Ovary (tissue), 3 donors: ENCODE measurements around the gene UPB1.

ENCODE experiments used
- CTCF ChIP-seq, 3 donors: fragments of 450-650 bp in 2 of 3; fragments of 200-600 bp in 1 of 3; IDR thresholded peaks; one replicate each; pipeline versions ENCODE4 v1.5.1 to v1.8.0; 2016 to 2022; ENCODE audit warnings: antibody characterized with exemption in 3 of 3, mild to moderate bottlenecking in 1 of 3
- EP300 ChIP-seq: sonication (generic); formaldehyde crosslinking; IDR thresholded peaks from one replicate; pipeline ENCODE4 v1.6.1; 2017; ENCODE audit warnings: antibody characterized with exemption
- POLR2A ChIP-seq: fragments of 450-650 bp; IDR thresholded peaks from one replicate; pipeline ENCODE4 v1.6.1; 2017; ENCODE audit warnings: antibody characterized with exemption, mild to moderate bottlenecking, moderate library complexity
- donor health status: DM: no; HTN: no; CAD: no.

- TF ChIP-seq CTCF (IDR thresholded peaks at IDR 0.05), result no peak
- TF ChIP-seq EP300, result no peak
- no peak for TF ChIP-seq POLR2A
Measured at GRCh38 chr22:24503843-24504338, 8.8 kb downstream of the UPB1 start.
